ENCODE data around the gene MROH8.
"Not testable (repeated sequence)": the region's sequence is repeated elsewhere in the genome, so short reads cannot be mapped to it uniquely, and the experiment has no call there.

MROH8 gene

GRCh38 chr20:37077009-37077408, 102.3 kb downstream of the MROH8 start:
- DNase-seq: no peak

GRCh38 chr20:37075932-37076685, 103.2 kb downstream of the MROH8 start:
- no peak for DNase-seq

- no peak for DNase-seq
Measured at GRCh38 chr20:37072293-37073196, 106.8 kb downstream of the MROH8 start.

- no peak for DNase-seq
Measured at GRCh38 chr20:37071481-37071911, 107.9 kb downstream of the MROH8 start.

- not testable (repeated sequence) for DNase-seq
Measured at GRCh38 chr20:37069563-37069962, 109.8 kb downstream of the MROH8 start.

GRCh38 chr20:37066168-37066567, 113.2 kb downstream of the MROH8 start:
- DNase-seq: no peak

GRCh38 chr20:37055276-37055675, 124.1 kb downstream of the MROH8 start:
- no peak for DNase-seq

GRCh38 chr20:37053230-37053950, 126.0 kb downstream of the MROH8 start:
- no peak for DNase-seq

All from NCI-H1092 treated with DMSO at 0.1 percent for 48 hours (cell line).